Prostate gland (tissue), 2 donors: ENCODE measurements around the gene FAM135A. TPM values are rescaled to one million over a fixed set of nuclear protein-coding genes. Genes with fewer than 3 reads are reported as not detected.
A peak's percentile ranks its signal among the peaks of the same experiment; 100 is the strongest.

Source experiments
- DNase-seq: peaks from one replicate; pipeline ENCODE4 v3.0.0-alpha.2; 2019; ENCODE audit warnings: low spot score
- H3K27ac ChIP-seq, 2 donors: fragments of 200-600 bp; sonication (generic); 2 replicates each; pipeline ENCODE4 v1.5.1; 2017 to 2019
- H3K27me3 ChIP-seq: fragments of 200-600 bp; sonication (generic); replicated peaks from 2 replicates; pipeline ENCODE4 v1.5.1; 2019; ENCODE audit not compliant: insufficient read depth
- H3K36me3 ChIP-seq, 2 donors: fragments of 200-600 bp; sonication (generic); 1 replicate in 1 of 2; 2 replicates in 1 of 2; pipeline versions ENCODE4 v1.5.1 to v1.8.1; 2017 to 2019
- H3K4me1 ChIP-seq: fragments of 200-600 bp; sonication (generic); replicated peaks from 2 replicates; pipeline ENCODE4 v1.5.1; 2019
- H3K4me3 ChIP-seq, 2 donors: fragments of 200-600 bp; sonication (generic); 2 replicates each; pipeline ENCODE4 v1.5.1; 2017 to 2019
- H3K9me3 ChIP-seq: fragments of 200-600 bp; sonication (generic); 2 replicates; pipeline ENCODE4 v1.5.1; 2017
- POLR2A ChIP-seq: fragments of 450-650 bp; IDR thresholded peaks from one replicate; pipeline ENCODE4 v1.6.1; 2016; ENCODE audit warnings: antibody characterized with exemption, mild to moderate bottlenecking
- POLR2AphosphoS5 ChIP-seq: sonication (generic); formaldehyde crosslinking; IDR thresholded peaks from one replicate; pipeline ENCODE4 v1.6.1; 2017; ENCODE audit warnings: antibody characterized with exemption
- WGBS: methylation state at CpG from one replicate; pipeline ENCODE4 v1.1.5; 2018; 5-methylcytosine and 5-hydroxymethylcytosine counted together
- intact Hi-C: fragments of 100-400 bp; cut with DNase I; formaldehyde crosslinking; loops from one replicate; pipeline ENCODE4 v1.14.2; 2022
- total RNA-seq, 2 donors: library from RNA; depleted of rRNA; stranded (reverse); fragments of >200 nt; gene quantifications; one replicate each; pipeline ENCODE4 v1.1.0, GENCODE V29; 2016
- TF ChIP-seq, protein P1 (sequence below), 4 experiments: fragments of 200-600 bp in 2 of 4; fragments of 450-650 bp in 2 of 4; sonication (generic) in 2 of 4; IDR thresholded peaks; 1 replicate in 3 of 4; 2 replicates in 1 of 4; pipeline ENCODE4 v1.5.1; 2016 to 2019; ENCODE audit warnings: antibody characterized with exemption in 4 of 4, mild to moderate bottlenecking in 2 of 4, moderate library complexity in 2 of 4

FAM135A gene
- total RNA-seq, 2 donors from 2014 or later, result 66.3 to 117 TPM

DNA sequence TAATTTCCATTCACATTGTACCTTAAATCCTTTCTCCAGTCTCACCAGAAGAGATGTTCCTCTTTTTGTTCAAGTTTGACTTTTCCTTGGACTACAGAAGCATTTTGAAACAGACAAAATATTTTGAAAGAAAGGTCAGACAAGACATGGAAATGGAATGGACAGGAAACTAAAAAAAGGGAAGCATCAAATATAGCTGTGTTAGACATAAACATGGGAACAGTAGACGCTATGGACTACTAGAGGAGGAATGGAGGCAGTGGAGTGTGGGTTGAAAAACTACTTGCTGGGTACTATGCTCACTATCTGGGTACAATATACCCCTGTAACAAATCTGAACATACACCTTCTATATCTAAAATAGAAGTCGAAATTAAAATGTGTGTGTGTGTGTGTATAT is 4.1 kb upstream of the FAM135A start:
- WGBS, result 81% methylated on average over 2 of the region's 2 CpGs
- no peaks in the 10 kb centered on the region for H3K27me3 ChIP-seq
- H3K9me3 ChIP-seq, result no peaks in the 10 kb centered on the region
- intact Hi-C loops, result no loop called here
- DNase-seq, result no peak
- no peaks in the 10 kb centered on the region for H3K4me1 ChIP-seq
- H3K27ac ChIP-seq, result no peak overlapping the region
- no peaks in the 10 kb centered on the region for H3K36me3 ChIP-seq
- H3K4me3 ChIP-seq, result no peak overlapping the region
- TF ChIP-seq POLR2A (no peak), POLR2AphosphoS5 (no peak)
- TF ChIP-seq, protein P1, sequence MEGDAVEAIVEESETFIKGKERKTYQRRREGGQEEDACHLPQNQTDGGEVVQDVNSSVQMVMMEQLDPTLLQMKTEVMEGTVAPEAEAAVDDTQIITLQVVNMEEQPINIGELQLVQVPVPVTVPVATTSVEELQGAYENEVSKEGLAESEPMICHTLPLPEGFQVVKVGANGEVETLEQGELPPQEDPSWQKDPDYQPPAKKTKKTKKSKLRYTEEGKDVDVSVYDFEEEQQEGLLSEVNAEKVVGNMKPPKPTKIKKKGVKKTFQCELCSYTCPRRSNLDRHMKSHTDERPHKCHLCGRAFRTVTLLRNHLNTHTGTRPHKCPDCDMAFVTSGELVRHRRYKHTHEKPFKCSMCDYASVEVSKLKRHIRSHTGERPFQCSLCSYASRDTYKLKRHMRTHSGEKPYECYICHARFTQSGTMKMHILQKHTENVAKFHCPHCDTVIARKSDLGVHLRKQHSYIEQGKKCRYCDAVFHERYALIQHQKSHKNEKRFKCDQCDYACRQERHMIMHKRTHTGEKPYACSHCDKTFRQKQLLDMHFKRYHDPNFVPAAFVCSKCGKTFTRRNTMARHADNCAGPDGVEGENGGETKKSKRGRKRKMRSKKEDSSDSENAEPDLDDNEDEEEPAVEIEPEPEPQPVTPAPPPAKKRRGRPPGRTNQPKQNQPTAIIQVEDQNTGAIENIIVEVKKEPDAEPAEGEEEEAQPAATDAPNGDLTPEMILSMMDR (IDR thresholded peaks at IDR 0.05), result no peak

DNA sequence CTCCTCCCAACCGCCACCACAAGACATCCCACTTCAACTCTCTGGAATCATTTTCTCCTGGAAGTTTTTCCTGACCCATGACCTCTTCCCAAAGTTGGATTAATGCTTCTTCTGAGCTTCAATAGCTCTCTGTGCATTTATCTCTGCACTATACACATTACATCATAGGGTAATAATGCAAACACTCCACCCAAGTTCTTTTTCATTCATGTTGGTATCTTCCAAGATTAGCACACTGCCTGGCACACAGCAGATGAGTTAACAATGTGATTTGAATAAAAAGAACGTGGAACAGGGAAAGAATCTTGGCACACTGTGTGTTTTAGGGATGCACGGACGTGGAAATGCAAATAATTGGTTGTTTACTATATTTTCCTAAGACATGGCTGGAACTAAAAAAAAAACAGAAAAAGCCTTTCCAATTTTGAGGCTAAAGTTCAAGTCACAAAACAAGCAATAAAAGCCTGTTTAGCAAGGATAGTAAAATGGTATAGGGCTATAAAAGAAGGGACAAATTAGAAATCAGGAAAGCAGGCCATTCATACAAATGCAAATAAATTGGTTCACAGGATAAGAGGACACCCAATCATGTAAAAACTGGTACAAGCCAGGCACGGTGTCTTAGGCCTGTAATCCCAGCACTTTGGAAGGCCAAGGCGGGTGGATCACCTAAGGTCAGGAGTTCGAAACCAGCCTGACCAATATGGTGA is 1.6 kb upstream of the FAM135A start:
- Histone ChIP-seq H3K27ac (peak overlapping the region in 1 of 2 donors; percentile 8), H3K36me3 (no peaks in the 10 kb centered on the region), H3K4me1 (no peaks in the 10 kb centered on the region), H3K27me3 (no peaks in the 10 kb centered on the region), H3K4me3 (no peak overlapping the region), H3K9me3 (no peaks in the 10 kb centered on the region)
- intact Hi-C loops, result loop anchor here (10.0 kb wide), 2 partner anchors 153 to 253 kb away; partner anchors contain the start of genes SDHAF4 and SMAP1
- TF ChIP-seq, protein P1 (IDR thresholded peaks at IDR 0.05), result no peak
- TF ChIP-seq POLR2A, result no peak
- no peak for DNase-seq
- 66% methylated on average over 7 of the region's 7 CpGs for WGBS

- TF ChIP-seq POLR2AphosphoS5, result no peak
- TF ChIP-seq, protein P1 (IDR thresholded peaks at IDR 0.05), result no peak
- TF ChIP-seq POLR2A, result no peak
- intact Hi-C loops, result loop anchor here (10.0 kb wide), 2 partner anchors 152 to 252 kb away; partner anchors contain the start of genes SDHAF4 and SMAP1
- 38% methylated on average over 25 of the region's 25 CpGs for WGBS
- H3K4me1 ChIP-seq, result no peaks in the 10 kb centered on the region
- H3K36me3 ChIP-seq, result no peaks in the 10 kb centered on the region
- DNase-seq, result no peak
- H3K27ac ChIP-seq, result peak overlapping the region; percentile 90 to 93
- H3K9me3 ChIP-seq, result no peaks in the 10 kb centered on the region
- peak overlapping the region; percentile 92 to 97 for H3K4me3 ChIP-seq
- H3K27me3 ChIP-seq, result no peaks in the 10 kb centered on the region
These were observed 825 bp upstream of the FAM135A start for GRCh38 chr6:70412252-70413113.

DNA sequence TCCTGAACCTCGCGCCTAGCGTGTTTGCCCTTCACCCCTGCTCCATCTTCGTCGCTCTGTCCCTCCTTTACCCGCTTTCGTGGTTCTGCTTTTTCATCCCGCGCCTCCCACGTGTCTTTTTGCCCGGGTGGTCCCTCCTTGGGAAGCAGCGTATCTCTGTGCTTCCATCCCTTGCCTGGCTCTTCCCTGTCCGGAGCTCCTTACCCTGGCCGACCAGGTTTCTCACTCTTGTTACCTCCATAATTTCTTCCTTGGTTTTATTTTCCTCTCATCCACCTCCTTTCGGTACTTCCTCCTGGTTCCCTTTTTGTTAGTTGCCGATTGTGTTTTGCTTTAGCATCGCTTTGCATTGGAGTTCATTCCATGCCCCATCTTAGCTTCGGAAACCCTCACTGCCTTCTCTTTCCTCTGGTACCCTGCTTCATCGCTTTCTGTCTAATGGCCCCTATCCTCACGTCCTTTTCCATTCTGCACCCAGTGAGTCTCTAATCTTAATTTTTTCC is 735 bp downstream of the FAM135A start:
- Histone ChIP-seq H3K36me3 (no peaks in the 10 kb centered on the region), H3K27ac (peak overlapping the region; percentile 90 to 93), H3K9me3 (no peaks in the 10 kb centered on the region), H3K27me3 (no peaks in the 10 kb centered on the region), H3K4me3 (peak overlapping the region; percentile 92 to 97), H3K4me1 (no peaks in the 10 kb centered on the region)
- WGBS, result 1% methylated on average over 20 of the region's 20 CpGs
- no peak for DNase-seq
- intact Hi-C loops, result loop anchor here (10.0 kb wide), 2 partner anchors 151 to 251 kb away; partner anchors contain the start of genes SDHAF4 and SMAP1
- TF ChIP-seq, protein P1 (IDR thresholded peaks at IDR 0.05), result no peak
- no peak for TF ChIP-seq POLR2A
